GM12878 (cell line): ENCODE results near the gene CPEB3. TPM values are rescaled to one million over a fixed set of nuclear protein-coding genes. Genes with fewer than 3 reads are reported as not detected.

Source experiments
- ATAC-seq: fragments of 200-7000 bp; cut with Tn5 transposase; 3 replicates; pipeline ENCODE4 v1.9.1; 2020; ENCODE audit warnings: mild to moderate bottlenecking, moderate library complexity
- BruUV-seq: library from RNA; stranded (reverse); fragments of 400-500 nt; replicated peaks from 2 replicates; lab custom pipeline; 2021; lab: Mats Ljungman, UMichigan
- CTCF ChIA-PET: fragments of 300-600 bp; sonication (Branson Sonifier 250); formaldehyde crosslinking; extraction: SDS; loops from one replicate; lab custom pipeline; 2021; ENCODE audit warnings: inconsistent platforms; lab: Yijun Ruan, JAX
- POLR2A ChIA-PET: fragments of 350-600 bp; formaldehyde crosslinking; extraction: SDS; loops from one replicate; lab custom pipeline; 2021; ENCODE audit warnings: inconsistent platforms; lab: Charles Lee
- RAD21 ChIA-PET: fragments of 300-600 bp; sonication (Branson Sonifier 250); formaldehyde crosslinking; loops from one replicate; lab custom pipeline; 2023; ENCODE audit warnings: antibody characterized with exemption; ENCODE audit not compliant: unreplicated experiment; lab: Charles Lee
- SMC1A ChIA-PET: fragments of 300-600 bp; sonication (Branson Sonifier 250); formaldehyde crosslinking; loops from one replicate; lab custom pipeline; 2023; ENCODE audit not compliant: unreplicated experiment, uncharacterized antibody; lab: Charles Lee
- DNase-seq: peaks from one replicate; pipeline ENCODE4 v3.0.0-alpha.2; 2011; ENCODE audit warnings: low read depth, low spot score
- FAIRE-seq: peaks from 3 replicates; lab custom pipeline; 2011; peaks lifted over from hg19 to GRCh38; lab: Jason Lieb, UNC
- H2AFZ ChIP-seq: 2 replicates; pipeline ENCODE4 v1.6.0; 2011; ENCODE audit warnings: low read depth, low read length, control low read depth; ENCODE audit not compliant: control insufficient read depth
- H3K27ac ChIP-seq: 2 replicates; pipeline ENCODE4 v1.5.1; 2011; ENCODE audit warnings: control low read depth; ENCODE audit not compliant: control insufficient read depth, insufficient read depth
- H3K27me3 ChIP-seq, 2 experiments: replicated peaks in 1 of 2; 2 replicates each; pipeline versions ENCODE4 v1.6.0 to v1.6.1; 2011; ENCODE audit warnings: low read length in 1 of 2; ENCODE audit not compliant: control insufficient read depth in 2 of 2, insufficient read depth in 2 of 2
- H3K36me3 ChIP-seq, 2 experiments: 2 replicates each; pipeline ENCODE4 v1.5.1; 2011; ENCODE audit warnings: low read length in 1 of 2; ENCODE audit not compliant: control insufficient read depth in 2 of 2, insufficient read depth in 2 of 2
- H3K4me1 ChIP-seq: 2 replicates; pipeline ENCODE4 v1.6.1; 2011; ENCODE audit warnings: mild to moderate bottlenecking, low read length, moderate library complexity, mixed read lengths; ENCODE audit not compliant: control insufficient read depth, insufficient read depth
- H3K4me2 ChIP-seq: 2 replicates; pipeline ENCODE4 v1.6.0; 2011; ENCODE audit warnings: control low read depth; ENCODE audit not compliant: control insufficient read depth, insufficient read depth
- H3K4me3 ChIP-seq: fragments of 200-600 bp; sonication (generic); 2 replicates; pipeline ENCODE4 v1.5.1; 2016
- H3K79me2 ChIP-seq: 2 replicates; pipeline ENCODE4 v1.6.0; 2011; ENCODE audit warnings: low read length; ENCODE audit not compliant: control insufficient read depth, insufficient read depth
- H3K9ac ChIP-seq: 2 replicates; pipeline ENCODE4 v1.8.0; 2011; ENCODE audit warnings: low read length, control low read depth, mixed read lengths; ENCODE audit not compliant: control insufficient read depth, insufficient read depth
- H3K9me3 ChIP-seq: replicated peaks from 3 replicates; pipeline ENCODE4 v1.5.1; 2011; ENCODE audit warnings: mild to moderate bottlenecking, low read length; ENCODE audit not compliant: control insufficient read depth, insufficient read depth
- H4K20me1 ChIP-seq: 2 replicates; pipeline ENCODE4 v1.6.0; 2011; ENCODE audit not compliant: control insufficient read depth, insufficient read depth
- EED ChIP-seq: sonication (generic); IDR thresholded peaks from 2 replicates; pipeline ENCODE4 v1.6.1; 2016; ENCODE audit warnings: antibody characterized with exemption, low read depth
- EGR1 ChIP-seq, 2 experiments: IDR thresholded peaks; 1 replicate in 1 of 2; 2 replicates in 1 of 2; pipeline ENCODE4 v1.6.1; 2011 to 2012; ENCODE audit warnings: low read depth in 2 of 2, low read length in 2 of 2, borderline replicate concordance in 1 of 2, mild to moderate bottlenecking in 1 of 2, moderate library complexity in 1 of 2
- EP300 ChIP-seq, 2 experiments: fragments of 150-350 bp in 1 of 2; IDR thresholded peaks; 2 replicates each; pipeline ENCODE4 v1.6.1; 2011 to 2012; ENCODE audit warnings: low read depth in 2 of 2, low read length in 2 of 2, borderline replicate concordance in 1 of 2, improper control_type of control experiment in 1 of 2, inconsistent platforms in 1 of 2; ENCODE audit not compliant: control insufficient read depth in 1 of 2
- EZH2 ChIP-seq: IDR thresholded peaks from 2 replicates; pipeline ENCODE4 v1.6.1; 2012; ENCODE audit warnings: low read depth, mild to moderate bottlenecking, control low read depth, inconsistent platforms, low read length, borderline replicate concordance; ENCODE audit not compliant: control insufficient read depth
- KAT2A ChIP-seq: conservative IDR thresholded peaks from 2 replicates; pipeline ENCODE4 v1.6.1; 2011; ENCODE audit warnings: low read depth, low read length; ENCODE audit not compliant: control insufficient read depth
- POLR2AphosphoS5 ChIP-seq: IDR thresholded peaks from 2 replicates; pipeline ENCODE4 v1.6.1; 2011; ENCODE audit warnings: mild to moderate bottlenecking, low read length, inconsistent platforms
- RAD51 ChIP-seq: fragments of 450-650 bp; IDR thresholded peaks from 2 replicates; pipeline ENCODE4 v1.6.1; 2016; ENCODE audit warnings: moderate library complexity, mild to moderate bottlenecking, inconsistent platforms
- RB1 ChIP-seq: fragments of 450-650 bp; formaldehyde crosslinking; IDR thresholded peaks from 2 replicates; pipeline ENCODE4 v1.6.1; 2017; ENCODE audit warnings: mild to moderate bottlenecking, borderline replicate concordance
- SMAD5 ChIP-seq: IDR thresholded peaks from 2 replicates; pipeline ENCODE4 v1.6.1; 2016; ENCODE audit warnings: antibody characterized with exemption, low read depth
- SMC3 ChIP-seq: IDR thresholded peaks from 2 replicates; pipeline ENCODE4 v1.6.1; 2011; ENCODE audit warnings: low read length, improper control_type of control experiment, borderline replicate concordance
- SREBF2 ChIP-seq: IDR thresholded peaks from 2 replicates; pipeline ENCODE4 v1.6.1; 2012; ENCODE audit warnings: mild to moderate bottlenecking, low read length
- SUPT20H ChIP-seq: IDR thresholded peaks from 2 replicates; pipeline ENCODE4 v1.6.1; 2011; ENCODE audit warnings: low read depth, mild to moderate bottlenecking, low read length, moderate library complexity, borderline replicate concordance; ENCODE audit not compliant: control insufficient read depth
- TCF3 ChIP-seq: IDR thresholded peaks from 2 replicates; pipeline ENCODE4 v1.6.1; 2012; ENCODE audit warnings: low read depth, mild to moderate bottlenecking, low read length, borderline replicate concordance; ENCODE audit not compliant: insufficient read depth
- WGBS: methylation state at CpG from one replicate; pipeline ENCODE4 v1.1.6; 2016; ENCODE audit warnings: low lambda C conversion rate; ENCODE audit not compliant: insufficient replicate concordance, insufficient coverage; ENCODE audit errors: missing lambda C conversion rate; 5-methylcytosine and 5-hydroxymethylcytosine counted together
- in situ Hi-C: fragments of 300-500 bp; cut with MboI; formaldehyde crosslinking; loops from 9 replicates; pipeline ENCODE4 v1.14.3; 2018; ENCODE audit warnings: mixed read lengths
- intact Hi-C: fragments of 100-400 bp; cut with micrococcal nuclease; formaldehyde crosslinking; loops from one replicate; pipeline ENCODE4 v1.14.2; 2022; ENCODE audit not compliant: unreplicated experiment
- polyA plus RNA-seq, 11 experiments: library from polyadenylated mRNA; depleted of rRNA in 4 of 11; unstranded in 6 of 11; stranded (reverse) in 5 of 11; fragments of >200 nt; fragmentation: Nextera tagmentation in 4 of 11; fragmentation: Illumina TruSeq in 1 of 11; extraction: Ambion mirVana in 4 of 11; extraction: Trizol in 1 of 11; gene quantifications; 1 replicate in 1 of 11; 2 replicates in 10 of 11; pipeline versions ENCODE4 v1.2.1 to v1.2.3, GENCODE V29; 2011 to 2016; ENCODE audit warnings: inconsistent platforms in 2 of 11, missing spikeins in 2 of 11, low read depth in 1 of 11
- total RNA-seq, 4 experiments: library from RNA; depleted of rRNA in 3 of 4; stranded (reverse); fragments of >200 nt in 3 of 4; fragmentation: Illumina TruSeq in 1 of 4; extraction: Trizol in 1 of 4; gene quantifications; 2 replicates each; pipeline versions ENCODE4 v1.2.1 to v1.2.3, GENCODE V29; 2013 to 2021
- TF ChIP-seq, protein P1 (sequence below): IDR thresholded peaks from 2 replicates; pipeline ENCODE4 v1.6.1; 2011; ENCODE audit warnings: low read depth, low read length, improper control_type of control experiment, borderline replicate concordance
- TF ChIP-seq, protein P2 (sequence below): IDR thresholded peaks from 2 replicates; pipeline ENCODE4 v1.6.1; 2011; ENCODE audit warnings: mild to moderate bottlenecking, low read depth, low read length, moderate library complexity; ENCODE audit not compliant: insufficient replicate concordance

Gene CPEB3
- total and polyA plus RNA-seq, 10 of the 15 experiments (the other 5 are each of a cell fraction or from before 2014, with no cell fraction given), result 0.50 to 2.3 (median 1.2) TPM

DNA sequence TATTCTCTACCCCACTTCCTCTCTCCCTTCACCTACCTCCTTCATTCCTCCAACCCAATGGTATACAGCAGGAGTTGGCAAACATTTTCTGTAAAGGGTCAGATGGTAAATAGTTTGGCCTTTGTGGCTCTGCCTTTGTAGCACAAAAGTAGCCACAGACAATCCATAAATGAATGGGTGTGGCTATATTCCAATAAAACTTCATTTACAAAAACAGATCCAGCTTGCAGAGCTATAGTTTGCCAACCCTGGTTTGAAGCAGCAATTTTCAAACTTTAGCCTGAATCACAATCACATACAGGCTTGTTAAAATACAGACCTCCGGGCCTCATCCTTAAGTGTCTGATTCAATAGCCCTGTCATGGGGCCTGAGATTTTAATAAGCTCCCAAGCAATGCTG, 110.5 kb downstream of the CPEB3 start:
- no peak overlapping the region for H2AFZ ChIP-seq
- no peak overlapping the region for H3K4me2 ChIP-seq
- ATAC-seq (no peak), FAIRE-seq (no peak), DNase-seq (no peak)
- ChIA-PET SMC1A (interaction anchor here (2.5 kb wide), 1 partner anchor 92 kb away, joined by 6 read pairs; no protein-coding TSS in a partner anchor), POLR2A (interaction anchor here (0.7 to 1.2 kb wide), 2 partner anchors 11 to 17 kb away, joined by 3 to 4 read pairs; no protein-coding TSS in a partner anchor), CTCF (interaction anchor here (0.6 kb wide), 1 partner anchor 43 kb away, joined by 3 read pairs; no protein-coding TSS in a partner anchor), RAD21 (interaction anchor here (1.0 to 1.2 kb wide), 3 partner anchors 79 to 111 kb away, joined by 3 to 5 read pairs (median 4); partner anchors contain the start of genes CPEB3 and MARCHF5)
- H3K27ac ChIP-seq, result no peak overlapping the region
- TF ChIP-seq POLR2AphosphoS5 (no peak), SMAD5 (no peak), TCF3 (no peak), SREBF2 (no peak), KAT2A (no peak), EP300 (IDR thresholded peaks at IDR 0.05; ENCODE audit: borderline replicate concordance in 1 of 2, control insufficient read depth in 1 of 2, low read depth in 2 of 2, low read length in 2 of 2) (no peak), RAD51 (no peak), EZH2 (no peak), SUPT20H (no peak), RB1 (no peak), EGR1 (IDR thresholded peaks at IDR 0.05; ENCODE audit: borderline replicate concordance in 1 of 2, low read depth in 2 of 2, low read length in 2 of 2) (no peak), SMC3 (no peak), EED (no peak)
- TF ChIP-seq, protein P1, sequence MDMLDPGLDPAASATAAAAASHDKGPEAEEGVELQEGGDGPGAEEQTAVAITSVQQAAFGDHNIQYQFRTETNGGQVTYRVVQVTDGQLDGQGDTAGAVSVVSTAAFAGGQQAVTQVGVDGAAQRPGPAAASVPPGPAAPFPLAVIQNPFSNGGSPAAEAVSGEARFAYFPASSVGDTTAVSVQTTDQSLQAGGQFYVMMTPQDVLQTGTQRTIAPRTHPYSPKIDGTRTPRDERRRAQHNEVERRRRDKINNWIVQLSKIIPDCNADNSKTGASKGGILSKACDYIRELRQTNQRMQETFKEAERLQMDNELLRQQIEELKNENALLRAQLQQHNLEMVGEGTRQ, result no peak
- TF ChIP-seq, protein P2, sequence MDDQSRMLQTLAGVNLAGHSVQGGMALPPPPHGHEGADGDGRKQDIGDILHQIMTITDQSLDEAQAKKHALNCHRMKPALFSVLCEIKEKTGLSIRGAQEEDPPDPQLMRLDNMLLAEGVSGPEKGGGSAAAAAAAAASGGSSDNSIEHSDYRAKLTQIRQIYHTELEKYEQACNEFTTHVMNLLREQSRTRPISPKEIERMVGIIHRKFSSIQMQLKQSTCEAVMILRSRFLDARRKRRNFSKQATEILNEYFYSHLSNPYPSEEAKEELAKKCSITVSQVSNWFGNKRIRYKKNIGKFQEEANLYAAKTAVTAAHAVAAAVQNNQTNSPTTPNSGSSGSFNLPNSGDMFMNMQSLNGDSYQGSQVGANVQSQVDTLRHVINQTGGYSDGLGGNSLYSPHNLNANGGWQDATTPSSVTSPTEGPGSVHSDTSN, result no peak
- BruUV-seq, result no TSS peak
- no peaks in the 10 kb centered on the region for H4K20me1 ChIP-seq
- H3K36me3 ChIP-seq, result no peaks in the 10 kb centered on the region
- H3K4me1 ChIP-seq, result no peaks in the 10 kb centered on the region
- no peak overlapping the region for H3K9ac ChIP-seq
- H3K9me3 ChIP-seq, result no peaks in the 10 kb centered on the region
- H3K27me3 ChIP-seq, result no peaks in the 10 kb centered on the region
- intact Hi-C loops (loop anchor here (10.0 kb wide), 1 partner anchor 254 kb away; no protein-coding TSS in a partner anchor), in situ Hi-C loops (no loop called here)
- H3K4me3 ChIP-seq, result no peak overlapping the region
- no peaks in the 10 kb centered on the region for H3K79me2 ChIP-seq
- WGBS, result 42% methylated on average over 1 of the region's 1 CpG
